AG04450 (cell line): ENCODE results near the gene AQP6. TPM values are rescaled to one million over a fixed set of nuclear protein-coding genes. Genes with fewer than 3 reads are reported as not detected.

Experiments used
- CTCF ChIA-PET: fragments of 300-600, 350-600 bp; formaldehyde crosslinking; extraction: SDS; loops from one replicate; lab custom pipeline; 2022; ENCODE audit warnings: antibody characterized with exemption, inconsistent platforms; lab: Charles Lee
- POLR2A ChIA-PET: fragments of 350-600 bp; formaldehyde crosslinking; extraction: SDS; loops from one replicate; lab custom pipeline; 2021; ENCODE audit warnings: antibody characterized with exemption, inconsistent platforms; lab: Yijun Ruan, JAX
- DNase-seq: peaks from one replicate; pipeline ENCODE4 v3.0.0-alpha.2; 2011; ENCODE audit warnings: low read depth, low spot score
- H3K27ac ChIP-seq: one replicate; pipeline ENCODE4 v1.5.1; 2012; ENCODE audit warnings: low read depth, low read length, control low read depth
- H3K27me3 ChIP-seq: one replicate; pipeline ENCODE4 v1.6.0; 2012; ENCODE audit warnings: low read length; ENCODE audit not compliant: control insufficient read depth, insufficient read depth
- H3K4me3 ChIP-seq: 2 replicates; pipeline ENCODE4 v1.5.1; 2011; ENCODE audit warnings: mild to moderate bottlenecking, low read depth, low read length, control low read depth
- H3K9me3 ChIP-seq: 2 replicates; pipeline ENCODE4 v1.5.1; 2012; ENCODE audit warnings: low read length; ENCODE audit not compliant: control insufficient read depth, insufficient read depth
- polyA plus RNA-seq: library from polyadenylated mRNA; depleted of rRNA; stranded (reverse); fragments of >200 nt; gene quantifications from 2 replicates; pipeline ENCODE4 v1.2.3, GENCODE V29; 2011
- TF ChIP-seq, protein P1 (sequence below): IDR thresholded peaks from 2 replicates; pipeline ENCODE4 v1.5.1; 2011; ENCODE audit warnings: low read depth, low read length, control low read depth, inconsistent platforms

AQP6 gene
- polyA plus RNA-seq, 1 experiment = not detected

DNA sequence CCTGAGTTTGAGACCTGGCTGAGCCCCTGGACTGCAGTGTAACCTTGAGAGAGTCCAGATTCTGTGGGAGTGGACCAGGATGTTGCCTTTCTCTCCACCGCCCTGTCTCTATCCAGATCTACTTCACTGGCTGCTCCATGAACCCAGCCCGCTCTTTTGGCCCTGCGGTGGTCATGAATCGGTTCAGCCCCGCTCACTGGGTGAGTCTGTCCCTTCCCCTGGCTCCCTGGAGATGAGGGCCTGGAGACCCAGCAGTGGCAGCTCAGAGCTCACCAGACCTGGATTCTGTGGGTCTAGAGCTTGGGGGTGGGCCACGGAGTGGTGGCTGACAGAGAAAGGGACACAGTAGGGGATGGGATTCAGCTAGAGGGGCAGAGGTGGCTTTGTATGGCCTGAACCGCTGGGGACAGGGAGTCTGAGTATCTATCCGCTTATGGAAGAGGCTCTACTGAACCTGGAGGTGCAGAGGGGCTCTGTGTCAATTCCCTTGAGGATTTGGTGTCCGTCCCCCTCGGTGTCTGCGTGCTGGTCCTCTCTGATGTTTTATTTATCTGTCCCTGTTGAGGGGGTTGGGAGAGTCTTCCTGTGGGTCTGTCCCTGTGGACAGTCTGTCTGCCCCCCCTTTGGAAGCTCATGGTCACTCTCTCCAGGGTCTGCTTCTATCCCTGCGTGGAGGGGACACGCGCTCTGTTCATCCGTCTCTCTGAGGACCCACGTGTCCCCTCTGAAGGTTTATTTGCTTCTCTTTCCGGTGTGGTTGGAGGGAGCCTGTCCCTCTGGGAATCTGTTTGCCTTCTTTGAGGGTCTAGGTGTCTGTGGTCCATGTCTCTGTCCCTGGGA, 8.6 kb upstream of the AQP6 start:
- Histone ChIP-seq H3K9me3 (no peaks in the 10 kb centered on the region; the same call in 1 of the 2 replicates), H3K27me3 (peaks cover 74% of the 10 kb centered on the region)
- CTCF ChIA-PET = interaction anchor here (0.7 to 9.9 kb wide), 6 partner anchors 17 to 106 kb away, joined by 4 to 290 read pairs (median 22); no protein-coding TSS in a partner anchor

DNA sequence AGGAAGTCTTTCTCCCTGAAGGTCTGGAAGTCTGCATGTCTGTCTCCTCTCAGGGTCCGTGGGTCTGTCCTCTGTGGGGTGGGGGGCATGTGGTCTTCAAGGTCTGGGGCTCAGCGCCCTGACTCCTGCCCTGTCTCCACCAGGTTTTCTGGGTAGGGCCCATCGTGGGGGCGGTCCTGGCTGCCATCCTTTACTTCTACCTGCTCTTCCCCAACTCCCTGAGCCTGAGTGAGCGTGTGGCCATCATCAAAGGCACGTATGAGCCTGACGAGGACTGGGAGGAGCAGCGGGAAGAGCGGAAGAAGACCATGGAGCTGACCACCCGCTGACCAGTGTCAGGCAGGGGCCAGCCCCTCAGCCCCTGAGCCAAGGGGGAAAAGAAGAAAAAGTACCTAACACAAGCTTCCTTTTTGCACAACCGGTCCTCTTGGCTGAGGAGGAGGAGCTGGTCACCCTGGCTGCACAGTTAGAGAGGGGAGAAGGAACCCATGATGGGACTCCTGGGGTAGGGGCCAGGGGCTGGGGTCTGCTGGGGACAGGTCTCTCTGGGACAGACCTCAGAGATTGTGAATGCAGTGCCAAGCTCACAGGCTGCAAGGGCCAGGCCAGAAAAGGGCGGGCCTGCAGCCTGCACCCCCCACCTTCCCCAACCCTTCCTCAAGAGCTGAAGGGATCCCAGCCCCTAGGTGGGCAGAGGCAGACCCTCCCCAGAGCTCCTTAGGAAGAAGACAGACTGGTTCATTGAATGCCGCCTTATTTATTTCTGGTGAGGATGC, 7.7 kb upstream of the AQP6 start:
- peaks cover 76% of the 10 kb centered on the region for H3K27me3 ChIP-seq
- DNase-seq = no peak
- no peak overlapping the region for H3K27ac ChIP-seq
- ChIA-PET POLR2A (no interaction called here), CTCF (interaction anchor here (0.7 to 11.1 kb wide), 9 partner anchors 16 to 105 kb away, joined by 3 to 290 read pairs (median 24); partner anchors contain the start of gene ASIC1)
- H3K4me3 ChIP-seq = no peak overlapping the region
- H3K9me3 ChIP-seq = no peaks in the 10 kb centered on the region; the same call in 1 of the 2 replicates
- TF ChIP-seq, protein P1, sequence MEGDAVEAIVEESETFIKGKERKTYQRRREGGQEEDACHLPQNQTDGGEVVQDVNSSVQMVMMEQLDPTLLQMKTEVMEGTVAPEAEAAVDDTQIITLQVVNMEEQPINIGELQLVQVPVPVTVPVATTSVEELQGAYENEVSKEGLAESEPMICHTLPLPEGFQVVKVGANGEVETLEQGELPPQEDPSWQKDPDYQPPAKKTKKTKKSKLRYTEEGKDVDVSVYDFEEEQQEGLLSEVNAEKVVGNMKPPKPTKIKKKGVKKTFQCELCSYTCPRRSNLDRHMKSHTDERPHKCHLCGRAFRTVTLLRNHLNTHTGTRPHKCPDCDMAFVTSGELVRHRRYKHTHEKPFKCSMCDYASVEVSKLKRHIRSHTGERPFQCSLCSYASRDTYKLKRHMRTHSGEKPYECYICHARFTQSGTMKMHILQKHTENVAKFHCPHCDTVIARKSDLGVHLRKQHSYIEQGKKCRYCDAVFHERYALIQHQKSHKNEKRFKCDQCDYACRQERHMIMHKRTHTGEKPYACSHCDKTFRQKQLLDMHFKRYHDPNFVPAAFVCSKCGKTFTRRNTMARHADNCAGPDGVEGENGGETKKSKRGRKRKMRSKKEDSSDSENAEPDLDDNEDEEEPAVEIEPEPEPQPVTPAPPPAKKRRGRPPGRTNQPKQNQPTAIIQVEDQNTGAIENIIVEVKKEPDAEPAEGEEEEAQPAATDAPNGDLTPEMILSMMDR = no peak

More for the DNA sequence above, 8.6 kb upstream of the AQP6 start:
- H3K27ac ChIP-seq = no peak overlapping the region
- TF ChIP-seq, protein P1 = no peak
- no peak for DNase-seq
- POLR2A ChIA-PET = no interaction called here
- H3K4me3 ChIP-seq = no peak overlapping the region

DNA sequence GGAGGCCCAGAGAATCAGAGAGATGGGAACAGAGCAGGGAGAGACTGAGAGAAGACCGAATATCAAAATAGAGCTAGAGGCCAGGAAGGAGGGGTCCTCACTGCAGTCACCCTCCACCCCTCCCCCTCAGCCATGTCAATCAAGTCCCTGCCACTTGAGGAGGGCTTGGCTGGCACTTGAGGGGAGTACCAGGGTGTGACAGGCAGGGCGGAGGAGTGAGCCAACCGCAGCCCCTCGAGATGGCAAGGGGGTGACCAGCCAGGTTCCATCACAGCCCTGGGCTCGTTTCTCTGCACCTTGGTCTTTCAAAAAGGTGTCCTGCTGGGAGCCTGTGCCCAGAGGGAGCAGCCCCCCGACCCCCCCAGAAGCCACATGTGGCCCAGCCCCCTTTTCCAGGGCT, 6.9 kb upstream of the AQP6 start:
- ChIA-PET CTCF (interaction anchor here (0.6 to 11.1 kb wide), 22 partner anchors 8 to 1104 kb away, joined by 3 to 290 read pairs (median 8); partner anchors contain the start of genes ASIC1 and SMARCD1), POLR2A (no interaction called here)
- TF ChIP-seq, protein P1 = no peak
- Histone ChIP-seq H3K9me3 (no peaks in the 10 kb centered on the region; the same call in 1 of the 2 replicates), H3K4me3 (no peak overlapping the region), H3K27me3 (peaks cover 76% of the 10 kb centered on the region), H3K27ac (no peak overlapping the region)
- no peak for DNase-seq

DNA sequence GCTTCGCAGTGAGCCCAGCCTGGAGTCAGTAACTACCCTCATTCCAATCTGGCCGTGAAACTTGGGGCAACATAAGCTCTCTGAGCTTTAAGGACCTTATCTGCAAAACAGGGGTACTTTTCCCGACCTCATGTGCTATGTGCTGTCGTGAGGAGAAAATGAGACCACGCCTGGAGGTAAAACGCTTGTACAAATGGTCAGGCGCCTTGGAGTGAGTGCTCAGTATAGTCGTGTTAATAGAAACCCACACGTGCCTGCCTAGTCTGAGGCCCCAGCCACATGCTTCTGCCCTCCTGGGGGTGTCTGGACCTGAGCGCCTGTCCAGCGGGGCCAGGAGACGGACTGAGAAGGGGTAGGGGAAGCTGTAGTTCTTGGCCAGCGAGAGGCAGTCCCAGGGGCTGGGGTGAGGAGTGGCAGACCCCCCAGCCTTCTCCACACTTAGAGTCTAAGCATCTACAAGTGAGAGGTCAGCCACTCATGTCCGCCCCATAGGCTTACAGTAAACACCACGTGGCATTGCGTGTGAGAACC, 6.2 kb upstream of the AQP6 start:
- ChIA-PET POLR2A (interaction anchor here (0.6 kb wide), 1 partner anchor 59 kb away, joined by 4 read pairs; no protein-coding TSS in a partner anchor), CTCF (interaction anchor here (0.6 to 11.1 kb wide), 42 partner anchors 8 to 1103 kb away, joined by 3 to 290 read pairs (median 5); partner anchors contain the start of genes ASIC1, GPD1, RACGAP1 and SMARCD1)
- DNase-seq = no peak
- TF ChIP-seq, protein P1 = no peak
- peaks cover 75% of the 10 kb centered on the region for H3K27me3 ChIP-seq
- H3K4me3 ChIP-seq = no peak overlapping the region
- H3K9me3 ChIP-seq = no peaks in the 10 kb centered on the region; the same call in 1 of the 2 replicates
- H3K27ac ChIP-seq = no peak overlapping the region
